Tibial nerve (tissue), 4 donors: Measurements from ENCODE around the gene LARGE2. TPM values are rescaled to one million over a fixed set of nuclear protein-coding genes. Genes with fewer than 3 reads are reported as not detected.
A peak's percentile ranks its signal among the peaks of the same experiment; 100 is the strongest.
"Not testable (repeated sequence)": the region's sequence is repeated elsewhere in the genome, so short reads cannot be mapped to it uniquely, and the experiment has no call there.

Experiments
- DNase-seq, 2 donors: peaks; one replicate each; pipeline ENCODE4 v3.0.0-alpha.2; 2019; ENCODE audit warnings: low spot score in 2 of 2
- H3K27ac ChIP-seq, 4 donors: fragments of 200-600 bp; sonication (generic) in 3 of 4; one replicate each; pipeline ENCODE4 v1.5.1; 2017 to 2019; ENCODE audit warnings: mild to moderate bottlenecking in 1 of 4
- H3K27me3 ChIP-seq, 2 donors: fragments of 200-600 bp; sonication (generic) in 1 of 2; one replicate each; pipeline versions ENCODE4 v1.5.1 to v1.6.0; 2017 to 2019
- H3K36me3 ChIP-seq, 3 donors: fragments of 200-600 bp; sonication (generic); one replicate each; pipeline ENCODE4 v1.5.1; 2018 to 2019
- H3K4me1 ChIP-seq, 4 donors: fragments of 200-600 bp; sonication (generic) in 3 of 4; one replicate each; pipeline ENCODE4 v1.5.1; 2017 to 2019
- H3K4me3 ChIP-seq, 4 donors: fragments of 200-600 bp; sonication (generic) in 3 of 4; one replicate each; pipeline ENCODE4 v1.5.1; 2017 to 2019; ENCODE audit warnings: mild to moderate bottlenecking in 1 of 4, moderate library complexity in 1 of 4
- H3K9me3 ChIP-seq, 4 donors: fragments of 200-600 bp; sonication (generic) in 3 of 4; one replicate each; pipeline ENCODE4 v1.5.1; 2017 to 2019
- CTCF ChIP-seq, 5 experiments: fragments of 200-600 bp in 3 of 5; fragments of 450-650 bp in 2 of 5; sonication (generic) in 3 of 5; IDR thresholded peaks; one replicate each; pipeline ENCODE4 v1.5.1; 2016 to 2019; ENCODE audit warnings: antibody characterized with exemption in 5 of 5, mild to moderate bottlenecking in 3 of 5, moderate library complexity in 2 of 5
- EP300 ChIP-seq, 2 donors: sonication (generic); formaldehyde crosslinking; IDR thresholded peaks; one replicate each; pipeline ENCODE4 v1.6.1; 2017; ENCODE audit warnings: antibody characterized with exemption in 2 of 2, mild to moderate bottlenecking in 1 of 2
- POLR2A ChIP-seq, 2 donors: fragments of 450-650 bp; IDR thresholded peaks; one replicate each; pipeline ENCODE4 v1.6.1; 2017; ENCODE audit warnings: antibody characterized with exemption in 2 of 2, mild to moderate bottlenecking in 2 of 2, moderate library complexity in 2 of 2
- WGBS, 2 donors: methylation state at CpG; one replicate each; pipeline ENCODE4 v1.1.5; 2018; 5-methylcytosine and 5-hydroxymethylcytosine counted together
- total RNA-seq, 4 donors: library from RNA; depleted of rRNA; stranded (reverse); fragments of >200 nt; gene quantifications; one replicate each; pipeline ENCODE4 v1.1.0, GENCODE V29; 2016

LARGE2 gene
- total RNA-seq, 4 donors from 2014 or later, result not detected

- Histone ChIP-seq H3K36me3 (peaks cover 0 to 22% (median 0%) of the 10 kb centered on the region in 3 donors), H3K4me3 (peak overlapping the region; percentile 26 to 67 (median 52)), H3K9me3 (no peaks in the 10 kb centered on the region), H3K27ac (peak overlapping the region; percentile 65 to 90 (median 75)), H3K4me1 (peaks cover 0 to 48% (median 17%) of the 10 kb centered on the region in 4 donors), H3K27me3 (no peaks in the 10 kb centered on the region)
- no peak for TF ChIP-seq CTCF (IDR thresholded peaks at IDR 0.05)
- no peak for TF ChIP-seq EP300 (IDR thresholded peaks at IDR 0.05)
- no peak for TF ChIP-seq POLR2A (IDR thresholded peaks at IDR 0.05)
- DNase-seq, result no peak
- WGBS, 2 donors, result 10 to 13% methylated on average over 3 of the region's 3 CpGs
These were observed 23.4 kb upstream of the LARGE2 start for GRCh38 chr11:45899086-45899447.

GRCh38 chr11:45899448-45900174 lies 22.8 kb upstream of the LARGE2 start:
- Histone ChIP-seq H3K4me1 (peaks cover 0 to 48% (median 17%) of the 10 kb centered on the region in 4 donors), H3K27ac (peak overlapping the region; percentile 65 to 90 (median 75)), H3K9me3 (no peaks in the 10 kb centered on the region), H3K4me3 (peak overlapping the region; percentile 26 to 67 (median 52)), H3K27me3 (no peaks in the 10 kb centered on the region), H3K36me3 (peaks cover 0 to 27% (median 0%) of the 10 kb centered on the region in 3 donors)
- DNase-seq, result peak; percentile 72 to 78
- WGBS, 2 donors, result 2% methylated on average over 22 to 26 of the region's 62 CpGs
- peak in 1 of 5 experiments; percentile 24 for TF ChIP-seq CTCF (IDR thresholded peaks at IDR 0.05)
- peak in 1 of 2 donors; percentile 59 for TF ChIP-seq EP300 (IDR thresholded peaks at IDR 0.05)
- TF ChIP-seq POLR2A (IDR thresholded peaks at IDR 0.05), result peak in 1 of 2 donors; percentile 63

GRCh38 chr11:45900175-45900800 lies 22.2 kb upstream of the LARGE2 start:
- DNase-seq, H3K27me3 ChIP-seq, H3K9me3 ChIP-seq: not testable (repeated sequence)
- H3K36me3 ChIP-seq, result peaks cover 0 to 34% (median 0%) of the 10 kb centered on the region in 3 donors
- peak in 1 of 2 donors; percentile 1 for TF ChIP-seq EP300 (IDR thresholded peaks at IDR 0.05)
- WGBS, 2 donors, result 2 to 7% methylated on average over 14 to 25 of the region's 59 CpGs
- peak overlapping the region; percentile 32 to 90 (median 74) for H3K27ac ChIP-seq
- H3K4me1 ChIP-seq, result peaks cover 0 to 48% (median 17%) of the 10 kb centered on the region in 4 donors
- peak overlapping the region; percentile 42 to 67 (median 57) for H3K4me3 ChIP-seq

GRCh38 chr11:45900916-45901617 lies 21.4 kb upstream of the LARGE2 start:
- TF ChIP-seq POLR2A (IDR thresholded peaks at IDR 0.05), result no peak
- no peak for TF ChIP-seq EP300 (IDR thresholded peaks at IDR 0.05)
- no peak for TF ChIP-seq CTCF (IDR thresholded peaks at IDR 0.05)
- Histone ChIP-seq H3K4me1 (peaks cover 0 to 48% (median 17%) of the 10 kb centered on the region in 4 donors), H3K36me3 (peaks cover 0 to 41% (median 0%) of the 10 kb centered on the region in 3 donors), H3K27ac (peak overlapping the region; percentile 32 to 90 (median 74)), H3K4me3 (peak overlapping the region; percentile 42 to 67 (median 57)), H3K27me3 (no peaks in the 10 kb centered on the region), H3K9me3 (no peaks in the 10 kb centered on the region)
- WGBS, 2 donors, result 15 to 17% methylated on average over 8 of the region's 8 CpGs
- DNase-seq, result no peak

- Histone ChIP-seq H3K9me3 (no peaks in the 10 kb centered on the region), H3K27ac (peak overlapping the region; percentile 32 to 90 (median 74)), H3K4me1 (peaks cover 0 to 44% (median 17%) of the 10 kb centered on the region in 4 donors), H3K4me3 (peak overlapping the region in 3 of 4 donors; percentile 7 to 67 (median 63)), H3K36me3 (peaks cover 0 to 41% (median 0%) of the 10 kb centered on the region in 3 donors), H3K27me3 (no peaks in the 10 kb centered on the region)
- 54 to 88% methylated on average over 6 of the region's 6 CpGs for WGBS, 2 donors
- DNase-seq, result no peak
- TF ChIP-seq POLR2A (IDR thresholded peaks at IDR 0.05), result peak in 1 of 2 donors; percentile 17
- TF ChIP-seq CTCF (IDR thresholded peaks at IDR 0.05), result no peak
- TF ChIP-seq EP300 (IDR thresholded peaks at IDR 0.05), result peak in 1 of 2 donors; percentile 59
These were observed 20.8 kb upstream of the LARGE2 start for GRCh38 chr11:45901626-45902025.
